ELF-1 (cell line): Measurements from ENCODE around the gene HDGF.

Experiments
- DNase-seq: peaks from one replicate; pipeline ENCODE4 v3.0.0-alpha.2; 2016; ENCODE audit warnings: low read depth, low spot score

The HDGF gene

DNA sequence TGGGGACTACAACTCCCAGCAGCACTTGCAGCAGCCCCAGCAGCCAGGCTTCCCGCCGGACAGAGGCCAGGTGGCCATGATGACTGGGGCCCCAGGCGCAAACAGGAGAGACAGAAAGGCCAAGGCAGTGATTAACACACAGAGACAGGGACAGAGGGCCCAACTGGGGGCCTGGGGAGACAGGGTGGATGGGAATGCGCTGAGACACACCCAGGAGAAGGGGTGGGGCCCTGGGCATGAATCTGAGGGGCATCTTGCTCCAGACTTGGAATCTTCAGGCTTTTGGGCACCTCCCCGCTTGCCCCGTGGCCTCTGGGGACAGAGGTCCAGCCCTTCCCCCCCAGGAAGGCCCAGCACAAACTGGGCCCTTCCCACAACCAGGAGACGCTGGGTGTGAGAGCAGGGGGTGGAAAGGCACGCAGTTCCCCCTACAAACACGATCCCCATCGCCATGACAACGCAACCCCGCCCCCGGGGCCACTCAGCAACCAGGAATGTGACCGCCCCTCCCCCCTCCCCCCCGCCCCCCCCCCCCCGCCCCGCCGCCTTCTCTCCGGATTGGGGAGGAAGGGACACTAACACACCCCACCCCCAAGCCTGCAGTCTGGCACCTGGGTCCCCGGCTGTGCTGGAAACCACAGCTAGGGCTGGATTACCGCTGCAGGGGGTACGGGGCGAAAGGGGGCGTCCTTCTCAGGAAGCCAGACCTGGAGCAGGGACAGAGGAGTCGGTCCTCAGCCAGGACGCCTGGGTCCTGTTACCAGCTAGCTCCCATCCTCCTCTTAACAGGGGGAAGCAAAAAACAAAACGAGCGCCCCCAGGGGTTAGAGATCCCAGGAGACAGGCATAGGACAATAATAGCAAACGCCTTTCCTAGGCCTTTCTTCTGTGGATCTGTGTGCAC is 4.5 kb downstream of the HDGF start:
- peak; percentile 93 for DNase-seq

DNA sequence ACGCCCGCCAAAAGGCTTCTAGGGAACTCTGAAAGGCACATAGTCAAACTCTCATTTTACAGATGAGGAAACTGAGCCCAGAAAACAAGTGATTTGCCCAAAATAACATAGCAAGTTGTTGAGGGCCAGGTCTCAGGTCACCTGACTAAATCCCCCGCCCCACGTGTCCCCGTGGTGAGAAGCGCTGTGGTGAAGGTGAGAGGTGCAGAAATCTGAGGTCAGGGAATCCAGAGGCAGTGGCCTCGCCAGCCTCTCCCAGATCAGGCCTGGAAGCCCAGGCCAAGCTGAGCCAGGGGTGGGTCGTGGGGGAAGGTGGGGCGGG is 5.1 kb downstream of the HDGF start:
- no peak for DNase-seq

DNA sequence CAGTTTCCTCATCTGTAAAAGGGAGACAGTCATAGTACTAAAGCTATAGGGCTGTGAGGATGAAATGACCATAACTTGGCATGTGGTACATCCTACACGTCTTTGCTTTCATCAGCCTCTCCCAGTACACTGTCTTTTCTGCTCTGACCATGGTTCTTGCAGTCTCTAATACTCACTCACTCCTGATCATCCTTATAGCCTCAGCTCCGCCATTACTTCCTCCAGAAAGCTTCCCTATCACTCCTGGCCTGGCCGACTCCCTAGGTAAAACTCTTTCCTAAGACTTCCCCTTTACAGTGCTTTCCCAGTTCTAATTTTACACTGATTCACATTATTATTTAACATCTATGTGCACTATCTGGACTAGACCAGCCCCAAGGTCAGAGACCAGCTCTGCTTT is 5.6 kb downstream of the HDGF start:
- DNase-seq, result no peak

DNA sequence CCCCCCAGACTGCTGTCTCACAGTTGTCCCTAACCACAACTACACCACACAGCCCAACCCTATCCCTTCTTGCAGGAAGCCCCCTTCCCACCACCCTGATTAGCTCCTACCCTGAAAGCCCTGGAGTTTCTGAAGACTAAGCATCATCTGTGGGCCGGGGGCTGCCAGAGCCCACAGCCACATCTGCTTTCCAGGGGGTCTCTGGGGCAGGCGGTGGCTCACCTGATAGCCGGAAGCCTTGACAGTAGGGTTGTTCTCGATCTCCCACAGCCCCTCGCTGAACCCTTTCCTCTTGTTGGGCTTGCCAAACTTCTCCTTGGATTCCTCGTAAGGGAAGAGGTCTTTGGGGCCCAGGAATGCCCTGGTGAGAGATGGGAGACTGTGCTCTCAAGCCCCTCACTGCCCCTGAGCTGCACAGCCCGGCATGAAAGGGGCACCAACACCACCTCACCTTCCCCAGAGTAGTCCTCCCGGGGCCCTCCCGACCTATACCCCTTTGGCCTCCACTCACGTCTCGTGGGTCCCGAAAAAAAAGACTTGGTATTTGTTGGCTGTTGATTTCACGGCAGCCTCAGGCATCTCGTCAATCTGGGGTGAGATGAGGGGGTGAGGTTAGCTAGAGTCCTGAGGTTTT is 6.6 kb downstream of the HDGF start:
- no peak for DNase-seq

DNA sequence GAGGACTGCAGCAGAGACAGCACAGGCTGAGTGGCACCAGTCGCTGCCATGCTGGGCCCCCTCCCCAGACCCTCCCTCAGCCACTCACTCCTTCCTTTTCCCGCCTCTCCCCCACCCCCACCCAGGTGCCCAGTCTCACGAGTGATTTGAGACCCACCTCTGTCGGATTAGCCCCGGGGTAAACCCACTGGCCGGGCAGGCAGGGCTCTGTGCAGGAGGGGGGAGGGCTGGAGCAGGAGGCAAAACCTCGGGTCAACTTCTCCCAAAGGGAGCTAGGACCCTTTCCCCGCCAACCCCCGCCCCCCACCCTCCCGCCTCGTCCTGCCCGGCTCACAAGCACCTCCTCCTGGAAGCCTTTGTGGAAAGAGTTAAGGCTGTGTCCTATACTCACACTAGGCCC is 7.1 kb downstream of the HDGF start:
- no peak for DNase-seq

DNA sequence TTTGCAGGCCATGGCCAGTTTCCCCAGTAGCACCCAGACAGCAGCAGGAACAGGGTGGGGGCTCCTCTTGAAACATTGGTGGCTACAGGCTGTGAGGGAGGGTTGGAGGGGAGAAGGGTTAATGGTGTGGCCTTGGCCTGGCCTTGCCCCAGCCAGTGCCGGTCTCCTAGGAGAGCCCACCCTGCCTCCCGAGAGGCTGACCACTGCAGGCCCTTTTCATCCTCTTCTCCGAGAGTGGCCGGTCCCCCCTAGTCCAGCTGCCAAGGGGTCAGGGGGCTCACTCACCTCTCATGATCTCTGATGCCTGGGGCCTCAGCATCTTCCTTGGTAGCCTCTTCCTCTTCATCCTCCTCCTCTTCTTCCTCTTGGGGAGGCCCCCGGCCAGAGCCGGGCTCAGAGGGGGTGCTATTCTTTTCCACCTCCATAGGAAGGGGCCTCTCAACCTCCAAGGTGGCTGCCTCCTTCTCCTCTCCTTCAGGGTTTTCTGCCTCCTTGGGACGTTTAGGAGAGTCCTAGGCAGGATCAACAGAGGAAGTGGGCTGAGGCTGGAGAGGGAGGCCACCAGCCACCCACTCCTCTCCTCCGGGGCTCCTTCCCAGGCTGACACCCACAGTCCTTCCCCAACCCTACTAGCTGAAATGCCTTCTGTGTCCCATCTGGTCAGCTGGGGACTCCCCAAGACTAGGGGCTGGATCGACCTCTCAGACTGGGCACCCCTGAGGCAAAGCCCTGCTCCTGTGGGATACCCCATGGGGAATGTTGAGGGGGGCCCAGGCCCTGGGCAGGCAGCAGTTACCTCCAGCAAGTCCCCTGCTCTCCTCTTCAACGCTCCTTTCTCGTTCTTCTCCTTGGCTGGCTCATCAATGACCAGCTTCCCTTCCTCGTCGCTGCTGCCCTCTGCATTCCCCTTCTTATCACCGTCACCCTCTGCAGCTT is 7.8 kb downstream of the HDGF start:
- no peak for DNase-seq

DNA sequence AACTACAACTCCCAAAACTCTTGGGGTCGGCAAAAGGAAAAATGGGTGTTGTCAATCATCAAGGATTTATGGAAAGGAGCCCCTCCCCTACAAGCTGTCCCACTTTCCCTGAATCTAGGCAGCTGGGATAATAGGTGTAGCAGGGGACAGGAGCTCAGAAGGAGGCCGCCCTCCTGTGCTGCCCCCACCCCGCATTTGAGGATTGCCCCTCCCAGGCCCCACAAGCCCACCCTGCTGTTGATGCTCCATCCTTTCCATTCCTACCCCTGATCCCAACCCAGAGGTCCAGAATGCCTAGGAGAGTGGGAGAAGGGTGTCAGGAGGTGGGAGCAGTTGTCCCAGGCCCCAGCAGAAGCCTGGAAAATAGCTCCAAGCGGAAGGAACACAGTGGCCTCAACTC is 8.7 kb downstream of the HDGF start:
- DNase-seq, result no peak

DNA sequence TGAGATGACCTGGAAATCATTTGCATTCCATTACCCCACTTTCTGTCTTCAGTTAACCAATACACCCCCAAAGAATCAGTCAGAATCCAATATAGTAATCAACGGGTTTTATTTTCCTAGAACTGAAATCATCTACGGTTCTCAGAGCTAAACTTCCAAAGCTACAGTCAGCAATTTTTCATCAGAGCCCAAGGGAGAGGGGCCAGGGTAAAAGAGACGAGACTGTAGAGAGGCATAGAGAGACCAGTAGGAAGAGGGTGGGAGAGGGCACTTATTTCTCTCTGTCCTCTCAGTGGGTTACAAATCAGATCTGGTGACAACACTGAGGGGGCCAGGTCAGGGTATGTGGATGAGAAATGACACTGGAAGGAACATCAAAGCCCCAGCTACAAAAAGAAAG is 9.5 kb downstream of the HDGF start:
- DNase-seq, result no peak

DNA sequence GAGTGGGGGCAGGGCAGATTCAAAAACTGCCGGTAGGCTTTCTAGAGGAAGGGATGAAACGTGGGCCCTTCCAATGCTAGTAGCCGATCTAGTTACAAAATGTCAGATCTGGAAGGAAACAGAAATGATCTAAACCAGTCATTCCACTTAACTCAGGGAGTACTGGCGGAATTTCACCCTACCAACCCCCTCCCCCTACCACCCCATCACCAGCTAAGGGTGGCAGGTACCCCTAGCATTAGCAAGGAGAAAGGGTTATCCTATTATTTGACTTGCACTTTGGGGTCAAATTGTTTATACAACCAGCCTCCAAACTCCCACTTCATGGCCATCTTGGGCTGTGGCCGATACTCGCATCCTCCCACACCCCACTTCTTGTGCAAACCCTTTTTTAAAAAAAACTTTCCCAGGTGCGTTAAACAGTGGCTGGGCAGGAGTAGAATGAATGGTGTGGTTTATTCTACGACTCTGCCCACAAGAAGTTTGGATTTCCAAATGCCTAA is 9.9 kb downstream of the HDGF start:
- DNase-seq, result no peak

DNA sequence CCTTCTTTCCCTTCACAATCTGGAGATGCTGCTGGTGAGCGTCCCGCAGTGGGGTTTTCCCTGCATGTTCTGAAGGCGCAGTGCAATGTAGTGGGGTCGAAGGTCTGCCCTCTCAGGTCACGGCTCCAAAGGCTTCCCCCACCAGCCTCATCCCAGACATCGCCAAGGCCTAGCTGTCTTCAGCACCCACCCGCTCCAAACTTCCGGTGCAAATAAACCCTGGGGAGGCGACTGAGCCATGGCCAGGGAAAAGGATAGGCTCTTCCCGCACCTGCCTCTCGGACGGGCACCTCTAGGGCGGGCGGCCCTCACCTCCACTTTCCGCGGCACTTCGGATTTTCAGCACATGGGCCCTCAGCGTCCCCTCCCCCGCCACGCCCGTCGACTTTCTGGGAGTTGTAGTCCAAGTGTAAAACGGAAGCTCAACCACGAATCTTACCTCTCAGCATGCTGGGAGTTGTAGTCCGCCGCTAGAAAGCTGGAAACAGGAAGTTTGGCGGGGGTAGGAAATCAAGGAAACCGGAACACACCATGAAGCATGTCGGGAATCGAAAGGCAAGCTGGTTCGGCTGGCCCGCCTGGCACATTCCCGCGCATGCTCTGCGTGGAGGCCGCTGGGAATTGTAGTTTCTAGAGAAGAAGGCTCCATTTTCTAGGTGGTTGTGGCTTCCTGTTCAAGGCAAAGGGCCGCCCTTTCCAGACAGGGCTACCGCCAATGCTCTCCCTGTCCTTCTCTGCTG is 10.6 kb downstream of the HDGF start, which contains the start of gene MRPL24:
MRPL24 (minus strand) TSS at position 348 of the 740 bp plus-strand sequence. CDS start 2,384 bp downstream, outside the sequence.
- peak; percentile 100 for DNase-seq

DNA sequence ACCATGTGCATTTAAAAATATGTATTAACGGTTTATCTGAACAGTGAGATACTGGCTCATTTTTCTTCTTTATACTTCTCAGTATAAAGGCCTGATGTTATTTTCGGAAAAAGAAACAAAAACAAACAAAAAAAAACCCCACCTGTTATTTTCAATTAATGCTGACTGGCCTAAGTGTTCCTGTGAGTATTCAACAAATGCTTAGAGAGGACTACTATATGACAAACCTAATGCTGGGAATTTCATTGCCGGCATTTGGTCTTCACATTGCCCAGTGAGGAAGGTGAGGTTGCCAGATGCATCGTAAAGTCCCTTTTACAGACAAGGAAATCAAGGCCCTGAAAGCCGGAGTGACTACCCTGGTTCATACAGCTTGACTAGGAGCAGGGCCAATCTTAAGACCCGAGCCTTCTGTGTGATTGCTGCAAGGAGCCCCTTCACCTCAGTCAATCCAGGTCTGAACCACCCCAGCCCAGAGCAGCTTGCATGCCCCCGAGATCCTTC is 11.2 kb downstream of the HDGF start:
- DNase-seq, result no peak

DNA sequence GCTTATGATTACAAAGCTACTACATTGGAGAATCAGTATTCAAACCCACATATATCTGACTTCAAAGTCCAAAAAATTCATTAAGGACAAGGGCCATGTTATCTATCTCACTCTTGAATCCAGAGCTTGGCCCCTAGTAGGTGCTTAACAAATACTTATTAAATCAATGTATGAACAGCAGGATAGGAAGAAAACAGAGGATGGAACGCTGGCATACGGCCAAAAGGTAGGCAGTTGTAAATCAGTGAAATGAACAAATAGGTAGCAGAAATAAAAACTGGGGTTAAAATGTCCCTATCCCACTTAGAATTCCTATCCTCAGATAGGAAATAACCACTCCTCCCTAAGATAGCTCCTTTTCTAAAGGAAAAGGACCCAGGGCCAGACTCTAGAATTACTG is 12.6 kb downstream of the HDGF start:
- DNase-seq, result no peak

DNA sequence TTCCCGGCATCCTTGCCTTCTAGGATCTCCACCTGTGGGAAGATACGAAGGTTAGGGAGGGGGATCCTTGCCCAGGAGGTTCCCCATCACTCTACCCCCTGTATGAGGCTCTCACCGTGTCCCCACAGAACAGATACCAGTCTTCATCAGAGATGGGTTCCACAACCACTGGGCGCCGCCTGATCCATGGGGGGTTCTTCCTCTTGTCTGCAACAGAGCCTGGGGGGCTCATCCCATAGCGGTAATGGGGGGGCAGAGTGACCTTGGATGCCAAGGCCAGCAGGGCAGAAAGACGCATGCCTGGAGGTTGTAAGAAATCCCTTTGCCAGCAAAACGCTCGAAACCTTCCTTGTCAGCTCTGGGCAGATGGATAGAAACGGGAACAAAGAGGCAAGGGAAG is 13.1 kb downstream of the HDGF start:
- DNase-seq, result no peak

DNA sequence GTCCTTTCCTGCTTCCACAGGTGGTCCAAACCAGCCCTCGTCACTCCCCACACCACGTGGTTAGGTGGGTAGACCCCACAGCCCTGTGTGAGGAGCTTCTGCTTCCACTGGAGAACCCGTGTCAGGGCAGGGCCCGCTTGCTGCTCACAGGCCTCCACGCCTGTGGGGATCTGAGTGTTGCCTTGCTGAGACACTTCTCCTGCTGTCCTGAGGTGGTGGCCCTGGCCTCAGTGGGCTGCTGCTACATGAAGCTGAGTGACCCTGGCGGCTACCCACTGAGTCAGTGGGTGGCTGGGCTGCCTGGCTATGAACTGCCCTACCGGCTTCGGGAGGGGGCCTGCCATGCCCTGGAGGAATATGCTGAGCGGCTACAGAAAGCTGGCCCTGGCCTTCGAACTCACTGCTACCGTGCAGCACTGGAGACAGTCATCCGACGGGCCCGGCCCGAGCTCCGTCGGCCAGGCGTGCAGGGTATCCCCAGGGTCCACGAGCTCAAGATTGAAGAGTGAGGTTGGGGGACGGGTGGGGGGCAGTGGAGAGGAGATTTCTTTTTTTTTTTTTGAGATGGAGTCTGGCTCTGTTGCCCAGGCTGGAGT is 17.4 kb downstream of the HDGF start:
- DNase-seq, result no peak

DNA sequence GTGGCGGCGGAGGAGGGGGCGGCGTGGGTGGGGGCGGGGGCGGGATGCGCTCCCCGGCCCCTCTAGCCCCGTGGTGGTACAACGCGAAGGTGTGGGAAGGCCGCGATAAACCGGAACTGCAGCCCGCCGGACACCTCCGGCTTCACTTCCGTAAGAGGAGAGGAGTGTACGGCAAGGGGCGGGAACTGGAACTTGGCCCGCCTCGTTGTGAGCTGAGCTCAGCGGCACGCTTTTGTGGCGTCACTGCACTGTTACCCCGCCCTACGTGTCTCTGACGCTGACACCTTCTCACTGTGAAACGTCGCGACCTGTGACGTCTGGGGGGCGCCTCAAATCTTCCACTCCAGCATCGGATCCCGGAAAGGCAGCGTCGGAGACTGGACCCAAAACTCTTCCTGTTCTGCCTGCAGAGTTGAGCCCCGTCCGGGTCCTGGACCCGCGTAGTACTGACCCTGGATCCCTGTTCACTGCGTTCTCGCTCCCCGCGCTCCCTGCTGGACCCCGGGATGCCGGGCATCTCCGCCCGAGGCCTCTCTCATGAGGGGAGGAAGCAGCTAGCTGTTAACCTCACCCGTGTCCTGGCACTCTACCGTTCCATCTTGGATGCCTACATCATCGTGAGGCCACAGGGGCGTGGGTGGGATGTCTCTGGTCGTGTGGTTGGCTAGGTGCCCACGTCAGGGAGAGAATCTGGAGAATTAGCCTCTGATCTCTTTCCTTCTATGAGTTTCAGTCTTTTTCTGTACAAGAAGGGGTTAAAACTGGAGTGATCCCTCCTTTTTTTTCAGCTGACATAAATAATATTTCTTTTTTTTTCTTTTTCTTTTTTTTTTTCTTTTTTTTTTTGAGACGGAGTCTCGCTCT is 22.6 kb downstream of the HDGF start, which contains the start of gene ISG20L2:
ISG20L2 (minus strand) TSS at position 168 of the 864 bp plus-strand sequence. CDS start 1,114 bp downstream, outside the sequence.
- peak; percentile 97 for DNase-seq

DNA sequence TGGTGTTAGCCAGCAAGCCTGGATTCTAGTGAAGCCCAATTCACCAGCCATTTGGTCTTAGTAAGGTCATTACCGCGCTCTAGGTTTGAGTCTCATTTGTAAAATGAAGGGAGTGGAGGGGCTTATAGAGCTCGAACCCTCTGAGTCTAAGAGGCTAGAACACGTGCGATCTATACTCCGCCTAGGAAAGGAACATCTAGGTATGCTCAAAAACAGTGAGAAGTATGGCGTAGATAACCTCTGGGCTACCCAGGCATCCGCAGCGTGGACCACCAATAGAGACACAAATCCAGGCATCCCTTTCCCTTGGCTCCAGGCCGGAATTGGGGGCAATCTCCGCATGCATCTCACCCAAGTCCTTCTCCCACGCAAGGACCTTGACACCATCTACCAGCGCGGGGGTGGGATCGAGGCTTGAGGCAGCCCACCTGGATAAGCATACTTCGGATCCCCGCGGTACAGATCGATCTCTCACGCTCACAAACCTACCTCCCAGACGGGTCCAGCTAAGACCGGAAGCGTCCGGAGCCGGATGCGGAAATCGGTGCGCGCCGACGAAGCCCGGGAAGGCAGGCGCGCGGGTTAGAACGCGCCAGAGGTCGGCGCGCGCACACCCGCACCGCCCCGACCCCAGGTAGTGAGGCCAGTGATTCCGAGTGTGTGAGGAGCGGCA is 23.4 kb downstream of the HDGF start, which contains the start of gene METTL25B:
METTL25B (plus strand) TSS at position 544 of the 673 bp plus-strand sequence. CDS start 636 bp downstream, outside the sequence.
- DNase-seq, result peak; percentile 89

DNA sequence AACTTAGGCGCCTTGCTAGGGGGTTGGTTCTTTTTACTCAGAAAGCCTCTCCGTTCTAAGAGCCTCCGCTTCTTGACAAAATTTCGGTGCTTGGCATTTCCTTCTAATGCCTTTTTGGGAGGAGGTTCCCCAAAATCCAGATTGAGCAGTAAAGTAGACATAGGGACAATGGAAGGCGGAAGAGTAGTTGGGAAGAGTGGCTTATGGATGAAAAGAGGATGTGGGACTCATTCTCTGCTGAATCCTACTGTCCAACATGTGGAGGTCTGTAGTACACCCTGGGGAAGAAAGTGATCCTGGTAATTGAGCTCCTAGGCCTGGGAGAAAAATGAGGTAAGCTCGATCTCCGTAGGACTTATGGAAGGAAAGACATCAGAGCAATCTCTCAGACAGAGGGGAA is 24.0 kb downstream of the HDGF start:
- no peak for DNase-seq

DNA sequence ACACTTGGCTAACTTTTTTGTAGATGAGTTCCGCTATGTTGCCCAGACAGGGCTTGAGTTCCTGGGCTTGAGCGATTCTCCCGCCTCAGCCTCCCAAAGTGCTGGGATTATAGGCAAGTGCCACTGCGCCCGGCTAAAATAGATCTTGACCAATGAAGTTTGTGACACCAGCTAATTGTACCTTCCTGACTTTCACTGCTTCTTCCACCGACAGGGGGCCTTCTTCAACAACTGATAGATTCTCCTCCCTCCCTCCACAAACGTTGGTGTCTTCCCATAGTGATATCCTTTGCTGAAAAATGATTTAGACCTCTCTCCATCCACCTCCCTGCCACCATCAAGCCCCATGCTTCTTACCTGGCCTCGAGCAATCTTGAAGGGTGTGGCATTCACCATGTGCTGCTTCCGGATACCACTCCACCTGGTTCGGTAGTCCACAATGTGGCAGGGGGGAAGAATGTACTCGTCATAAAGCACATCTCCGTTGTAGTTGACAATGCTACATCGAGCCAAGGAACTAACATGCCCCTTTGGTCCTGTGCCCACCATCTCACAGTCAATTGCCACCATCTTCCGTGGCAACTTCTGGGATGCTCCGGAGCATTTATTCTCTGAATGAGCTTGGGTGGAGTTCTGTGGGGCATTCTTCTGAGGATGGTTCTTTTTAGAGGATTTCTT is 24.8 kb downstream of the HDGF start:
- peak; percentile 81 for DNase-seq
